Heart right ventricle (tissue), 16 donors: ENCODE data around the gene PGBD4. TPM values are rescaled to one million over a fixed set of nuclear protein-coding genes. Genes with fewer than 3 reads are reported as not detected.

Experiments used
- ATAC-seq, 8 donors: fragments of 200-7000 bp; cut with Tn5 transposase; one replicate each; pipeline ENCODE4 v1.9.1; 2020; ENCODE audit warnings: mild to moderate bottlenecking in 8 of 8, moderate library complexity in 8 of 8, moderate number of reproducible peaks in 1 of 8
- DNase-seq, 2 donors: peaks; one replicate each; pipeline ENCODE4 v3.0.0-alpha.2; 2020
- H3K27ac ChIP-seq, 10 donors: fragments of 200-600 bp; sonication (generic) in 2 of 10; one replicate each; pipeline versions ENCODE4 v1.5.0 to v1.8.0; 2020 to 2022; ENCODE audit warnings: mild to moderate bottlenecking in 3 of 10
- H3K27me3 ChIP-seq, 7 donors: fragments of 200-600 bp; one replicate each; pipeline ENCODE4 v1.8.0; 2021 to 2022; ENCODE audit warnings: mild to moderate bottlenecking in 2 of 7
- H3K36me3 ChIP-seq, 9 donors: fragments of 200-600 bp; sonication (generic) in 1 of 9; one replicate each; pipeline versions ENCODE4 v1.5.0 to v1.8.0; 2020 to 2022; ENCODE audit warnings: mild to moderate bottlenecking in 2 of 9
- H3K4me1 ChIP-seq, 9 donors: fragments of 200-600 bp; sonication (generic) in 1 of 9; one replicate each; pipeline versions ENCODE4 v1.5.0 to v1.8.0; 2020 to 2022; ENCODE audit warnings: mild to moderate bottlenecking in 4 of 9
- H3K4me3 ChIP-seq, 10 donors: fragments of 200-600 bp; sonication (generic) in 2 of 10; one replicate each; pipeline versions ENCODE4 v1.5.0 to v1.8.0; 2020 to 2022; ENCODE audit warnings: mild to moderate bottlenecking in 7 of 10, moderate library complexity in 2 of 10
- H3K9me3 ChIP-seq, 11 donors: fragments of 200-600 bp in 10 of 11; sonication (generic) in 2 of 11; one replicate each; pipeline versions ENCODE4 v1.5.0 to v1.8.0; 2013 to 2022; ENCODE audit warnings: mild to moderate bottlenecking in 2 of 11, control low read depth in 1 of 11, moderate library complexity in 1 of 11
- CTCF ChIP-seq, 9 donors: fragments of 200-600 bp; sonication (generic) in 2 of 9; IDR thresholded peaks; one replicate each; pipeline versions ENCODE4 v1.5.0 to v1.8.0; 2021 to 2022; ENCODE audit warnings: antibody characterized with exemption in 9 of 9, mild to moderate bottlenecking in 5 of 9, moderate library complexity in 1 of 9
- WGBS, 2 donors: extraction: QIAGEN DNeasy Blood & Tissue Kit; methylation state at CpG; one replicate each; pipeline ENCODE4 v1.1.7; 2013; ENCODE audit warnings: inconsistent platforms in 1 of 2; 5-methylcytosine and 5-hydroxymethylcytosine counted together
- intact Hi-C, 10 donors: fragments of 100-400 bp; cut with DNase I; formaldehyde crosslinking; loops; one replicate each; pipeline versions ENCODE4 v1.11.1 to v1.14.2; 2022
- polyA plus RNA-seq, 2 donors: library from polyadenylated mRNA; stranded (reverse); fragments of 200-250 nt; gene quantifications; one replicate each; pipeline ENCODE4 v1.2.3, GENCODE V29; 2013
- total RNA-seq, 10 donors: library from RNA; stranded (reverse); fragmentation: NEBNext Ultra II Directional in 3 of 10; extraction: Animal tissue kit (Norgen Biotek cat#: 25700) in 3 of 10; gene quantifications; one replicate each; pipeline versions ENCODE4 v1.2.1 to v1.2.4, GENCODE V29; 2021 to 2023
- donor health status: Arrhythmogenic right ventricular cardiomyopathy.
- donor health status: ischemic (EF 13 %, LVEDD 7.1; RV severe dilation, severe dysfunction).
- donor health status: healthy with polysubstance abuse.
- donor health status: DM: no; HTN: yes; CAD: no.
- donor health status: DM: no; HTN: no; CAD: no.
- donor health status: ischemic (EF 25% LVEDD 6.9; RV normal size, moderate dysfunction).
- donor health status: ischemic (EF 25% LVEDD 5.7; RV mildly dilated, moderate dysfunction).
- donor health status: healthy.
- donor health status: DM: yes; HTN: yes; CAD: no.
- donor health status: Ischemic cardiomyopathy.
- donor health status: ischemic (EF 35%, LVEDD 5.7; RV mildly dilated, moderate dysfunction).
- donor health status: nonischemic (EF 11% LVEDD 7.7; RV severe dilation, severe dysfunction).
- donor health status: DM: yes; HTN: yes; CAD: no.
- donor health status: PGD.
- donor health status: ischemic (EF 29% LVEDD 5.4; RV normal size, mild dysfunction).
- donor health status: nonischemic (EF 23%, LVEDD 6.1; RV moderate dilation, normal function).

PGBD4 gene
- total and polyA plus RNA-seq, 12 donors = 0.39 to 2.5 (median 1.8) TPM

- peaks cover 0 to 22% (median 0%) of the 10 kb centered on the region in 9 donors for H3K36me3 ChIP-seq
Observed at GRCh38 chr15:34133511-34133910, 31.6 kb downstream of the PGBD4 start.

GRCh38 chr15:34147371-34148140 lies 45.7 kb downstream of the PGBD4 start:
- Histone ChIP-seq H3K27me3 (no peaks in the 10 kb centered on the region), H3K36me3 (peaks cover 0 to 100% (median 35%) of the 10 kb centered on the region in 9 donors), H3K9me3 (no peaks in the 10 kb centered on the region), H3K4me3 (no peak overlapping the region), H3K27ac (no peak overlapping the region), H3K4me1 (no peaks in the 10 kb centered on the region)
- ATAC-seq (no peak), DNase-seq (no peak)
- intact Hi-C loops = loop anchor here in 1 of 10 donors (10.0 kb wide), 1 partner anchor 57 kb away; no protein-coding TSS in a partner anchor
- WGBS, 2 donors = 64 to 71% methylated on average over 6 of the region's 6 CpGs
- no peak for TF ChIP-seq CTCF (IDR thresholded peaks at IDR 0.05)

More at GRCh38 chr15:34133511-34133910, 31.6 kb downstream of the PGBD4 start:
- WGBS, 2 donors = 94 to 97% methylated on average over 1 of the region's 1 CpG
- no peak for TF ChIP-seq CTCF (IDR thresholded peaks at IDR 0.05)
- no peak overlapping the region for H3K4me3 ChIP-seq
- no peak for DNase-seq
- intact Hi-C loops = no loop called here
- no peaks in the 10 kb centered on the region for H3K27me3 ChIP-seq
- H3K27ac ChIP-seq = no peak overlapping the region
- no peaks in the 10 kb centered on the region for H3K9me3 ChIP-seq
- H3K4me1 ChIP-seq = no peaks in the 10 kb centered on the region
- ATAC-seq = no peak

- no peak for TF ChIP-seq CTCF (IDR thresholded peaks at IDR 0.05)
- Histone ChIP-seq H3K4me3 (no peak overlapping the region), H3K27ac (peak overlapping the region in 1 of 10 donors; percentile 57), H3K9me3 (peaks cover 0 to 30% (median 8%) of the 10 kb centered on the region in 11 donors), H3K27me3 (no peaks in the 10 kb centered on the region), H3K36me3 (peaks cover 0 to 100% (median 27%) of the 10 kb centered on the region in 9 donors), H3K4me1 (no peaks in the 10 kb centered on the region)
- intact Hi-C loops = no loop called here
- WGBS, 2 donors = 90 to 98% methylated on average over 7 of the region's 7 CpGs
- no peak for DNase-seq
- ATAC-seq = no peak
Observed at GRCh38 chr15:34154725-34155204, 52.9 kb downstream of the PGBD4 start.

GRCh38 chr15:34155859-34156258 lies 54.0 kb downstream of the PGBD4 start:
- ATAC-seq (no peak), DNase-seq (no peak)
- TF ChIP-seq CTCF (IDR thresholded peaks at IDR 0.05) = no peak
- 91% methylated on average over 7 of the region's 7 CpGs for WGBS, 2 donors
- H3K9me3 ChIP-seq = peaks cover 0 to 37% (median 8%) of the 10 kb centered on the region in 11 donors
- H3K36me3 ChIP-seq = peaks cover 0 to 100% (median 27%) of the 10 kb centered on the region in 9 donors
- H3K27ac ChIP-seq = peak overlapping the region in 1 of 10 donors; percentile 57
- H3K4me3 ChIP-seq = no peak overlapping the region
- intact Hi-C loops = no loop called here
- H3K27me3 ChIP-seq = no peaks in the 10 kb centered on the region
- H3K4me1 ChIP-seq = no peaks in the 10 kb centered on the region

Other genes starting within 250 kb of the PGBD4 start
- not detected for gene CHRM5, start 133.6 kb upstream of the PGBD4 start, total RNA-seq
- not detected for gene CHRM5, start 133.6 kb upstream of the PGBD4 start, polyA plus RNA-seq
- 10 to 100 TPM; 14.6 to 30.6 (median 20.0) TPM for gene AVEN, start 62.9 kb upstream of the PGBD4 start, total RNA-seq
- gene AVEN, start 62.9 kb upstream of the PGBD4 start, polyA plus RNA-seq = 10 to 100 TPM; 10.2 to 33.9 TPM
- gene EMC7, start 221 bp upstream of the PGBD4 start, total RNA-seq = 100 to 1,000 TPM in 1 of 10 donors, 10 to 100 TPM in 9; 49.9 to 110 (median 61.4) TPM
- gene EMC7, start 221 bp upstream of the PGBD4 start, polyA plus RNA-seq = 100 to 1,000 TPM in 1 of 2 donors, 10 to 100 TPM in 1; 49.4 to 150 TPM
- gene KATNBL1, start 108.0 kb downstream of the PGBD4 start, total RNA-seq = 10 to 100 TPM; 11.5 to 20.2 (median 17.4) TPM
- 10 to 100 TPM; 10.6 to 41.6 TPM for gene KATNBL1, start 108.0 kb downstream of the PGBD4 start, polyA plus RNA-seq
- gene EMC4, start 122.9 kb downstream of the PGBD4 start, total RNA-seq = 100 to 1,000 TPM in 1 of 10 donors, 10 to 100 TPM in 9; 67.9 to 107 (median 80.9) TPM
- gene EMC4, start 122.9 kb downstream of the PGBD4 start, polyA plus RNA-seq = 100 to 1,000 TPM; 143 to 152 TPM
- gene SLC12A6, start 235.7 kb downstream of the PGBD4 start, total RNA-seq = 10 to 100 TPM; 20.0 to 33.6 (median 26.0) TPM
- 1 to 10 TPM; 3.4 to 8.7 TPM for gene SLC12A6, start 235.7 kb downstream of the PGBD4 start, polyA plus RNA-seq
- gene NOP10, start 241.1 kb downstream of the PGBD4 start, total RNA-seq = 100 to 1,000 TPM in 9 of 10 donors, 10 to 100 TPM in 1; 92.3 to 159 (median 119) TPM
- gene NOP10, start 241.1 kb downstream of the PGBD4 start, polyA plus RNA-seq = 100 to 1,000 TPM; 101 to 410 TPM
- gene NUTM1, start 241.2 kb downstream of the PGBD4 start, total RNA-seq = not detected
- gene NUTM1, start 241.2 kb downstream of the PGBD4 start, polyA plus RNA-seq = under 1 TPM in 1 of 2 donors, not detected in 1; under 0.01 TPM